HG03469 (cell line): ENCODE results near the gene SLC43A1.

Experiments used
- ATAC-seq: cut with Tn5 transposase; IDR thresholded peaks from one replicate; pipeline ENCODE4 v1.9.1; 2021; ENCODE audit warnings: mild to moderate bottlenecking, moderate library complexity, moderate number of reproducible peaks; ENCODE audit not compliant: unreplicated experiment

Gene SLC43A1

GRCh38 chr11:57436031-57436430 is 79.5 kb downstream of the SLC43A1 start:
- ATAC-seq = no peak

GRCh38 chr11:57434640-57435546 is 80.6 kb downstream of the SLC43A1 start:
- no peak for ATAC-seq
